Pancreas (tissue), 10 donors: ENCODE measurements around the gene ZNF691. TPM values are rescaled to one million over a fixed set of nuclear protein-coding genes. Genes with fewer than 3 reads are reported as not detected.
A peak's percentile ranks its signal among the peaks of the same experiment; 100 is the strongest.

Source experiments
- ATAC-seq, 4 donors: fragments of 200-7000 bp; cut with Tn5 transposase; one replicate each; pipeline versions ENCODE4 v1.8.0 to v1.9.1; 2020; ENCODE audit warnings: mild to moderate bottlenecking in 4 of 4, moderate library complexity in 4 of 4
- DNase-seq, 6 donors: peaks; one replicate each; pipeline ENCODE4 v3.0.0-alpha.2; 2020
- FAIRE-seq: peaks from 2 replicates; lab custom pipeline; 2012; peaks lifted over from hg19 to GRCh38; lab: Jason Lieb, UNC
- H3K27ac ChIP-seq, 4 donors: fragments of 200-600 bp; sonication (generic); 1 replicate in 3 of 4; 2 replicates in 1 of 4; pipeline versions ENCODE4 v1.5.0 to v1.8.0; 2020
- H3K27me3 ChIP-seq, 4 donors: fragments of 200-600 bp; one replicate each; pipeline ENCODE4 v1.8.0; 2021
- H3K36me3 ChIP-seq, 3 donors: fragments of 200-600 bp; sonication (generic) in 1 of 3; one replicate each; pipeline versions ENCODE4 v1.5.0 to v1.8.0; 2020 to 2021
- H3K4me1 ChIP-seq, 3 donors: fragments of 200-600 bp; one replicate each; pipeline ENCODE4 v1.8.0; 2021
- H3K4me3 ChIP-seq, 4 donors: fragments of 200-600 bp; sonication (generic) in 2 of 4; one replicate each; pipeline versions ENCODE4 v1.5.0 to v1.8.0; 2020 to 2021
- H3K9me3 ChIP-seq, 4 donors: fragments of 200-600 bp; one replicate each; pipeline ENCODE4 v1.8.0; 2021
- WGBS, 2 donors: extraction: QIAGEN DNeasy Blood & Tissue Kit; methylation state at CpG; one replicate each; pipeline ENCODE4 v1.1.7; 2013; 5-methylcytosine and 5-hydroxymethylcytosine counted together
- intact Hi-C, 3 donors: fragments of 100-400 bp; cut with DNase I; formaldehyde crosslinking; loops; one replicate each; pipeline versions ENCODE4 v1.11.1 to v1.14.2; 2022
- polyA plus RNA-seq, 2 donors: library from polyadenylated mRNA; stranded (reverse); fragments of 200-250 nt; gene quantifications; one replicate each; pipeline ENCODE4 v1.2.3, GENCODE V29; 2013
- total RNA-seq, 6 donors: library from RNA; stranded (reverse); fragmentation: NEBNext Ultra II Directional in 4 of 6; extraction: Animal tissue kit (Norgen Biotek cat#: 25700) in 4 of 6; gene quantifications; one replicate each; pipeline versions ENCODE4 v1.2.1 to v1.2.4, GENCODE V29; 2021 to 2023
- TF ChIP-seq, protein P1 (sequence below), 4 donors: fragments of 200-600 bp; sonication (generic) in 3 of 4; IDR thresholded peaks; one replicate each; pipeline versions ENCODE4 v1.5.0 to v1.8.0; 2021; ENCODE audit warnings: antibody characterized with exemption in 4 of 4
- donor health status: healthy with polysubstance abuse.
- donor health status: DM: no; HTN: no; CAD: no; lungs with moderate emphysema.
- donor health status: DM: no; HTN: no; CAD: no.
- donor health status: control.
- donor health status: control.
- donor health status: Bipolar disorder and iron deficiency.
- donor health status: DM: yes; HTN: yes; CAD: no.
- donor health status: DM: no; HTN: no; CAD: no.
- donor health status: DM: no; HTN: no; CAD: no.
- donor health status: DM: yes; HTN: yes; CAD: no.

Gene ZNF691, protein sequence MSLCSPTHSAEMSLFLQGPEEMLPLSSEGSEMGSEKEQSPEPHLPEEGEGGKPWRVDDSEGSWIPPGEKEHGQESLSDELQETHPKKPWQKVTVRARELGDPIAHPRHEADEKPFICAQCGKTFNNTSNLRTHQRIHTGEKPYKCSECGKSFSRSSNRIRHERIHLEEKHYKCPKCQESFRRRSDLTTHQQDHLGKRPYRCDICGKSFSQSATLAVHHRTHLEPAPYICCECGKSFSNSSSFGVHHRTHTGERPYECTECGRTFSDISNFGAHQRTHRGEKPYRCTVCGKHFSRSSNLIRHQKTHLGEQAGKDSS
- total RNA-seq (1 to 10 TPM; 2.9 to 6.5 (median 4.4) TPM), polyA plus RNA-seq (10 to 100 TPM in 1 of 2 donors, 1 to 10 TPM in 1; 7.8 to 11.0 TPM)

DNA sequence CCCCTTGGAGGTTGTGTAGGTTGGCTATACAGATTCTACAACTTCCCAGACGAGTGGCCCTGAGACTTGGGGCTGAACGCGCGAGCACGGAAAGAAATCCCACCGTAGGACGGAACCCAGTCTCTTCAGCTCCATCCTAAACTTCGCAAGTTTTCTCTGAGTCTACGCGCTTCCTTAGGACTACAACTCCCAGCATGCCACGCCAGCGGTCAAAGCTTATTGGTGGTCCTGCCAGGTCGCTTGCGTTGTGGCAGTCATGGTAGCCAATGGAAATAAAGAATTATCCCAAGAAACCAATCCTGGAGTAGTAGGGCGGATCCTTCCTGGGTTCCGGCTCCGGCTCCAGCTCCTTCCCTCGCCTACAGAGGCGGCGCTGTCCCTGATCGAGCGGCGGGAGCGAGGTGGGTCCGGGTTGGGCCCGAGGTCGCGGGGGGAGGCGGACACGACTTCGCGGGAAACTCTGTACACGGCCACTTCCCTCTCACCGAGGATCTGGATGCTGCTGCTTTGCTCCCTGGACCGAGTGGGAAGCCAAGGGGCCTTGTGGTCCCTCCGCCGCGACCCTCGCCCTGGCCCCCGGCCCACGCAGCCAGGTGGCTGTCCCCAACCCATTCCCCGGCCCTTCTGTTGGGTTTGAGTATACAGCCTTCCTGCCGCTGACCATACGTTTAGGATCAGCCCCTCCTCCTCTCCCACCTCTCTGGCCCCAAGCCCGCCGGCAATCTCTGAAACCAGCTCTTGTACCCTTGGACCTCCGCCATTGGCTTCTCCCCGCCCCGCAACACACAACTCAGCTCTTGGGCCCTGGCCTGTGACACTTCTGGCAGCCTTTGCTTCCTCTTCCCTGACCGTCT is at the start of gene ZNF691:
TSS of gene ZNF691 (plus strand) at position 357 of the 854 bp plus-strand sequence. CDS start 3,046 bp downstream, outside the sequence.
- TF ChIP-seq, protein P1, sequence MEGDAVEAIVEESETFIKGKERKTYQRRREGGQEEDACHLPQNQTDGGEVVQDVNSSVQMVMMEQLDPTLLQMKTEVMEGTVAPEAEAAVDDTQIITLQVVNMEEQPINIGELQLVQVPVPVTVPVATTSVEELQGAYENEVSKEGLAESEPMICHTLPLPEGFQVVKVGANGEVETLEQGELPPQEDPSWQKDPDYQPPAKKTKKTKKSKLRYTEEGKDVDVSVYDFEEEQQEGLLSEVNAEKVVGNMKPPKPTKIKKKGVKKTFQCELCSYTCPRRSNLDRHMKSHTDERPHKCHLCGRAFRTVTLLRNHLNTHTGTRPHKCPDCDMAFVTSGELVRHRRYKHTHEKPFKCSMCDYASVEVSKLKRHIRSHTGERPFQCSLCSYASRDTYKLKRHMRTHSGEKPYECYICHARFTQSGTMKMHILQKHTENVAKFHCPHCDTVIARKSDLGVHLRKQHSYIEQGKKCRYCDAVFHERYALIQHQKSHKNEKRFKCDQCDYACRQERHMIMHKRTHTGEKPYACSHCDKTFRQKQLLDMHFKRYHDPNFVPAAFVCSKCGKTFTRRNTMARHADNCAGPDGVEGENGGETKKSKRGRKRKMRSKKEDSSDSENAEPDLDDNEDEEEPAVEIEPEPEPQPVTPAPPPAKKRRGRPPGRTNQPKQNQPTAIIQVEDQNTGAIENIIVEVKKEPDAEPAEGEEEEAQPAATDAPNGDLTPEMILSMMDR (IDR thresholded peaks at IDR 0.05) = peak in 1 of 4 donors; percentile 23

DNA sequence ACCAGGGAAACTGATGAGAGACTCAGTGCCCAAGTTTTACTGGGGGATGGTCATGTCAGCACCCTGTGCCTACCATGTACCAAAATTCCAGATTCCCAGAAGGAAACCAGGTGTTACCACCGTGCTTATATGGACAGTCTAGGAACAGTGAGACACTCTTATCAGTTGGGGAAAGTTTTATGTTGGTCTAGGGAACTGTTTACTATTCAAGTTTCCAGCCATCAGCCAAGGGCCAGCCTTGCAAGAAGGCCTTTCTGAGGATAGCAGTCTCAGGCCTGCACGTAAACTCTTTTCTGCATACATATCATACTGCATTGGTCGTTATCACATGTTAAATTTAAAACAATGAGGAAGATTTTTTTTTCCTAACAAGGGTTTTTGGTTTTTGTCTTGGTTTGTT is 49.0 kb upstream of the ZNF691 start:
- no peak overlapping the region for H3K27ac ChIP-seq
- no peak for DNase-seq
- no peak overlapping the region for H3K4me3 ChIP-seq
- TF ChIP-seq, protein P1 (IDR thresholded peaks at IDR 0.05) = no peak
- peak; percentile 49 to 89 (median 53) for ATAC-seq
- H3K36me3 ChIP-seq = no peaks in the 10 kb centered on the region
- intact Hi-C loops = no loop called here
- H3K27me3 ChIP-seq = no peaks in the 10 kb centered on the region
- 50 to 54% methylated on average over 3 of the region's 3 CpGs for WGBS, 2 donors
- FAIRE-seq = no peak
- peaks cover 0 to 4% (median 0%) of the 10 kb centered on the region in 3 donors for H3K4me1 ChIP-seq
- no peaks in the 10 kb centered on the region for H3K9me3 ChIP-seq

More for the DNA sequence above, at the start of gene ZNF691:
- Histone ChIP-seq H3K4me1 (peaks cover 0 to 13% (median 8%) of the 10 kb centered on the region in 3 donors), H3K9me3 (no peaks in the 10 kb centered on the region), H3K36me3 (peaks cover 0 to 5% (median 0%) of the 10 kb centered on the region in 3 donors), H3K27ac (peak within 1 kb of the TSS in 3 of 4 donors; percentile 53 to 60 (median 55)), H3K27me3 (no peaks in the 10 kb centered on the region), H3K4me3 (peak within 1 kb of the TSS; percentile 75 to 95 (median 90))
- peak; percentile 83 for FAIRE-seq
- intact Hi-C loops = no loop called here
- 1% methylated on average over 48 to 50 of the region's 50 CpGs for WGBS, 2 donors
- peak; percentile 99 to 100 (median 100) for ATAC-seq
- peak; percentile 86 to 95 (median 92) for DNase-seq

DNA sequence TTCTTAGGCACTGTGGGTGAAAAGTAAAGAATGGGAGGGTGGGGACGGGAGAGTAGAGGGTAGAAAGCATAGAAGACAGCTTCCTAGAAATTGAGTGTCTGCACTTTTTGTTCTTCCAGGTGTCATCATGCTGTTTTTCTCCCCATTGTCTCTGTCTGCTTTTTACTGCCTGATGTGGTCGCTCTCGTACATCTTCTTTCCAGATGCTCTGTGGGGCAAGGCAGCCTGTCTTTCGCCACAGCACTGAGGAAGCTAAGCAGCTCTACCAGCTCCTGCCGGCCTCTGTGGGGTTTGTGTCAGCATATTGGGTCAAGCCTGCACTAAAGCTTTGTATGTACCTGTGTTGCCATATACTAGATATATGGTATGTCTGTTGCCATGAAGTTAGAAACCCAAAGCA is 48.4 kb upstream of the ZNF691 start:
- FAIRE-seq (no peak), DNase-seq (no peak), ATAC-seq (no peak)
- Histone ChIP-seq H3K27me3 (no peaks in the 10 kb centered on the region), H3K9me3 (no peaks in the 10 kb centered on the region), H3K4me3 (no peak overlapping the region), H3K4me1 (peaks cover 0 to 4% (median 0%) of the 10 kb centered on the region in 3 donors), H3K27ac (no peak overlapping the region), H3K36me3 (no peaks in the 10 kb centered on the region)
- 94 to 96% methylated on average over 5 of the region's 5 CpGs for WGBS, 2 donors
- TF ChIP-seq, protein P1 (IDR thresholded peaks at IDR 0.05) = no peak
- intact Hi-C loops = no loop called here

DNA sequence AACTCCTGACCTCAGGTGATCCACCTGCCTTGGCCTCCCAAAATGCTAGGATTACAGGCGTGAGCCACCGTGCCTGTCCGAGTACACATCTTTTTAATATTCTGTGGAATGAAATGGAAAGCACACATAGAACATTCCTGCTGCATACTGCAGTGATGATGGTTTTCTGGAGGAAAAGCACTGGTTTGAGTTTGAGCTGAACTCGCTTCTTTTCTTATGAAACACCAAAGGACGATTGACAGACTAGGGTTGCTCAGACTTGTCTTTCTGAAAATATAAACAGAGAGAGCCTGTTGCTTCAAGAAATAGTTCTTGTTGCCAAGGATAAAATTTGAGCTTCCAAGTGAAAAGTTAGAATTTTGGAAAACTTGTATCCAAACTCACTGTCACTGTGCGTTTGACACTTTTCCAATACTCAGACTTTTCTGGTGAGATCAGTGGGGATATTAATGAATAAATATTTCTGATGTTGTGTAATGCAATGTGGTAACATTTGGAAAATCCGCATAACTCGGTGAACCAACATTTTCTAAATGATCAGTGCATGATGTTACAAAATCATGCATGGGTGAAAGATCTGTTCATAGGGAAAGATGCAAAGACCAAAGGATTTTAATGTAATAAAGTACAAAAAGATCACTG is 44.5 kb upstream of the ZNF691 start:
- H3K4me1 ChIP-seq = peaks cover 0 to 4% (median 0%) of the 10 kb centered on the region in 3 donors
- no peaks in the 10 kb centered on the region for H3K36me3 ChIP-seq
- intact Hi-C loops = no loop called here
- H3K27me3 ChIP-seq = no peaks in the 10 kb centered on the region
- WGBS, 2 donors = 85 to 87% methylated on average over 8 of the region's 8 CpGs
- ATAC-seq (peak in 1 of 4 donors; percentile 27), DNase-seq (no peak), FAIRE-seq (no peak)
- H3K4me3 ChIP-seq = no peak overlapping the region
- TF ChIP-seq, protein P1 (IDR thresholded peaks at IDR 0.05) = no peak
- H3K9me3 ChIP-seq = no peaks in the 10 kb centered on the region
- no peak overlapping the region for H3K27ac ChIP-seq
